ENCODE results near the gene ANKRD18A. TPM values are rescaled to one million over a fixed set of nuclear protein-coding genes. Genes with fewer than 3 reads are reported as not detected.
A peak's percentile ranks its signal among the peaks of the same experiment; 100 is the strongest.

Gene ANKRD18A
- total and polyA plus RNA-seq, 10 of the 15 experiments (the other 5 are each of a cell fraction or from before 2014, with no cell fraction given): 0.37 TPM; not detected in 9

DNA sequence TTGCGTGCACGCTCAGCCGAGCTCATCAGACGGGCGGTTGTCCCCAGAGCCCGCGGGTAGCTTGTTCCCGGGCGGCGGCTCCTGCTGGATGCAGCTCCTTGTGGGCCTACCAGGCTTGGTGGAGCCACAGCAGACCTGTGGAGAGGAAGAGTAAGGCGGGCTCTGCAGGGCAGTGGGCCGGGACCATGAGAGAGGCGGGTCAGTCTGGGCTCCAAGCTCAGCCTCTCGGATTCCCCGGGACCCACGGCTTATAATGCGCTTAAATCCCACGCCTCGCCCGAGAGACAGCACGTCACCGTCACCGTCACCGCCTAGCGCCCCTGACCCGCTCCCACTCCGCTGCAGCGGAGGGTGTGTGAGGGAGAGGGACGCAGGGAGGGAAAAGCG, 1.9 kb upstream of the ANKRD18A start (continued):
- no peak for TF ChIP-seq PRDM15 (CRISPR knock-in tag; IDR thresholded peaks at IDR 0.05)

- intact Hi-C loops (cut with micrococcal nuclease; ENCODE audit: unreplicated experiment): no loop called here
- ATAC-seq (peak; percentile 68), FAIRE-seq (no peak), DNase-seq (ENCODE audit: low read depth, low spot score) (no peak)
- Histone ChIP-seq H2AFZ (ENCODE audit: control insufficient read depth, low read depth, low read length) (no peak overlapping the region), H4K20me1 (ENCODE audit: control insufficient read depth, insufficient read depth) (no peaks in the 10 kb centered on the region), H3K36me3 (ENCODE audit: control insufficient read depth in 2 of 2, insufficient read depth in 2 of 2, low read length in 1 of 2) (no peaks in the 10 kb centered on the region), H3K4me1 (ENCODE audit: control insufficient read depth, insufficient read depth, low read length) (no peaks in the 10 kb centered on the region), H3K9me3 (replicated peaks; ENCODE audit: control insufficient read depth, insufficient read depth, low read length) (no peaks in the 10 kb centered on the region; the same call in 2 of the 3 replicates), H3K79me2 (ENCODE audit: control insufficient read depth, insufficient read depth, low read length) (no peaks in the 10 kb centered on the region), H3K4me3 (no peak overlapping the region), H3K27me3 (replicated peaks in 1 of 2; ENCODE audit: control insufficient read depth in 2 of 2, insufficient read depth in 2 of 2, low read length in 1 of 2) (peaks cover 4 to 6% of the 10 kb centered on the region in 2 experiments), H3K27ac (ENCODE audit: control insufficient read depth, insufficient read depth) (no peak overlapping the region), H3K4me2 (ENCODE audit: control insufficient read depth, insufficient read depth) (peak overlapping the region; percentile 9; the same call in 1 of the 2 replicates), H3K9ac (ENCODE audit: control insufficient read depth, insufficient read depth, low read length) (no peak overlapping the region)
- POLR2A ChIA-PET: no interaction called here
- SMC1A ChIA-PET (ENCODE audit: uncharacterized antibody, unreplicated experiment): no interaction called here
- in situ Hi-C loops (cut with MboI): no loop called here
- CTCF ChIA-PET: no interaction called here
- RAD21 ChIA-PET (ENCODE audit: unreplicated experiment): no interaction called here
- TF ChIP-seq NFIC (IDR thresholded peaks at IDR 0.05; ENCODE audit: low read depth, low read length) (no peak), MYC (IDR thresholded peaks at IDR 0.05; ENCODE audit: insufficient read depth, insufficient read length, insufficient replicate concordance, low read length, severe bottlenecking) (no peak), ZNF217 (IDR thresholded peaks at IDR 0.05) (no peak), BRCA1 (IDR thresholded peaks at IDR 0.05; ENCODE audit: low read depth, low read length) (no peak), RB1 (IDR thresholded peaks at IDR 0.05; ENCODE audit: borderline replicate concordance) (no peak)
- TF ChIP-seq, protein P1, sequence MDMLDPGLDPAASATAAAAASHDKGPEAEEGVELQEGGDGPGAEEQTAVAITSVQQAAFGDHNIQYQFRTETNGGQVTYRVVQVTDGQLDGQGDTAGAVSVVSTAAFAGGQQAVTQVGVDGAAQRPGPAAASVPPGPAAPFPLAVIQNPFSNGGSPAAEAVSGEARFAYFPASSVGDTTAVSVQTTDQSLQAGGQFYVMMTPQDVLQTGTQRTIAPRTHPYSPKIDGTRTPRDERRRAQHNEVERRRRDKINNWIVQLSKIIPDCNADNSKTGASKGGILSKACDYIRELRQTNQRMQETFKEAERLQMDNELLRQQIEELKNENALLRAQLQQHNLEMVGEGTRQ (IDR thresholded peaks at IDR 0.05; ENCODE audit: borderline replicate concordance, low read depth, low read length): no peak
- TF ChIP-seq, protein P2, sequence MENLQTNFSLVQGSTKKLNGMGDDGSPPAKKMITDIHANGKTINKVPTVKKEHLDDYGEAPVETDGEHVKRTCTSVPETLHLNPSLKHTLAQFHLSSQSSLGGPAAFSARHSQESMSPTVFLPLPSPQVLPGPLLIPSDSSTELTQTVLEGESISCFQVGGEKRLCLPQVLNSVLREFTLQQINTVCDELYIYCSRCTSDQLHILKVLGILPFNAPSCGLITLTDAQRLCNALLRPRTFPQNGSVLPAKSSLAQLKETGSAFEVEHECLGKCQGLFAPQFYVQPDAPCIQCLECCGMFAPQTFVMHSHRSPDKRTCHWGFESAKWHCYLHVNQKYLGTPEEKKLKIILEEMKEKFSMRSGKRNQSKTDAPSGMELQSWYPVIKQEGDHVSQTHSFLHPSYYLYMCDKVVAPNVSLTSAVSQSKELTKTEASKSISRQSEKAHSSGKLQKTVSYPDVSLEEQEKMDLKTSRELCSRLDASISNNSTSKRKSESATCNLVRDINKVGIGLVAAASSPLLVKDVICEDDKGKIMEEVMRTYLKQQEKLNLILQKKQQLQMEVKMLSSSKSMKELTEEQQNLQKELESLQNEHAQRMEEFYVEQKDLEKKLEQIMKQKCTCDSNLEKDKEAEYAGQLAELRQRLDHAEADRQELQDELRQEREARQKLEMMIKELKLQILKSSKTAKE (IDR thresholded peaks at IDR 0.05; ENCODE audit: low read depth, poor library complexity, severe bottlenecking): no peak
- WGBS (ENCODE audit: insufficient coverage, insufficient replicate concordance, low lambda C conversion rate, missing lambda C conversion rate): 8% methylated on average over 50 of the region's 67 CpGs
- no TSS peak for BruUV-seq (replicated peaks)
These were observed 1.3 kb upstream of the ANKRD18A start for GRCh38 chr9:38621434-38622287.

Data from GM12878 (cell line).